Measurements from ENCODE around the gene PDX1.

PDX1 gene

DNA sequence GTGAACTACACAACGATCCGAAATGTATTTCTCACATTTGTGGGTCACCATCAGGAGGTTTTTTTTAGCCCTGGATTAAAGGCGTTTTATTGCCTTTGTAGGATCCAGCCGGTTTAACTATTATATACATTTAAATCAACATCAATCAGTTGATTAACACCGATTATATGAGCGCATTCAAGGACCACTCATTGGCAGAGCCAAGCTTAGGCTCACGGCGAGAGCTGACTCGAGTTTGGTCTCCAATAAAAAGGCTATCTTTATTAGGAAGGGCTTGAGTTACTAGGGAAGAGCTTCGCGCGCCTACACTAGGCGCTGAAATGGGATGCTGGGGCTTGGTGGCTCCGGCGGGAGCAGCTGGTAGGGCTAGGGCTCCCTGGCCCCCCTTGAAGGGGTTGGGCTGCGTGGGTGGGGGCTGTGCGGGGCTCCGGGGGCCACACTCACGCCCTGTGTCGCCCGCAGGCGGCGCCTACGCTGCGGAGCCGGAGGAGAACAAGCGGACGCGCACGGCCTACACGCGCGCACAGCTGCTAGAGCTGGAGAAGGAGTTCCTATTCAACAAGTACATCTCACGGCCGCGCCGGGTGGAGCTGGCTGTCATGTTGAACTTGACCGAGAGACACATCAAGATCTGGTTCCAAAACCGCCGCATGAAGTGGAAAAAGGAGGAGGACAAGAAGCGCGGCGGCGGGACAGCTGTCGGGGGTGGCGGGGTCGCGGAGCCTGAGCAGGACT, 4.2 kb downstream of the PDX1 start:
- H3K27me3 ChIP-seq (ENCODE audit: insufficient read depth, poor library complexity, severe bottlenecking), result peaks cover 96% of the 10 kb centered on the region
- TF ChIP-seq SPI1 (IDR thresholded peaks at IDR 0.05; ENCODE audit: borderline replicate concordance, low read depth) (no peak), REST (IDR thresholded peaks at IDR 0.05; ENCODE audit: insufficient replicate concordance, low read depth) (no peak), POLR2AphosphoS5 (IDR thresholded peaks at IDR 0.05; ENCODE audit: low read depth) (no peak), GABPA (IDR thresholded peaks at IDR 0.05; ENCODE audit: low read depth) (no peak), CTCF (IDR thresholded peaks at IDR 0.05; ENCODE audit: insufficient read depth, low read length) (no peak)
- no peak overlapping the region for H3K4me3 ChIP-seq (replicated peaks; ENCODE audit: insufficient read depth, low read length)

GRCh38 chr13:27924529-27925141, 4.8 kb downstream of the PDX1 start:
- TF ChIP-seq CTCF (IDR thresholded peaks at IDR 0.05; ENCODE audit: insufficient read depth, low read length) (no peak), POLR2AphosphoS5 (IDR thresholded peaks at IDR 0.05; ENCODE audit: low read depth) (no peak), SPI1 (IDR thresholded peaks at IDR 0.05; ENCODE audit: borderline replicate concordance, low read depth) (no peak), GABPA (IDR thresholded peaks at IDR 0.05; ENCODE audit: low read depth) (no peak), REST (IDR thresholded peaks at IDR 0.05; ENCODE audit: insufficient replicate concordance, low read depth) (no peak)
- Histone ChIP-seq H3K27me3 (ENCODE audit: insufficient read depth, poor library complexity, severe bottlenecking) (peaks cover 96% of the 10 kb centered on the region), H3K27ac (replicated peaks) (no peak overlapping the region), H3K4me3 (replicated peaks; ENCODE audit: insufficient read depth, low read length) (no peak overlapping the region)
- DNase-seq (ENCODE audit: low read depth in 1 of 2, low spot score in 1 of 2), result no peak

More for the DNA sequence above, 4.2 kb downstream of the PDX1 start:
- DNase-seq (ENCODE audit: low read depth in 1 of 2, low spot score in 1 of 2), result no peak
- H3K27ac ChIP-seq (replicated peaks), result no peak overlapping the region

DNA sequence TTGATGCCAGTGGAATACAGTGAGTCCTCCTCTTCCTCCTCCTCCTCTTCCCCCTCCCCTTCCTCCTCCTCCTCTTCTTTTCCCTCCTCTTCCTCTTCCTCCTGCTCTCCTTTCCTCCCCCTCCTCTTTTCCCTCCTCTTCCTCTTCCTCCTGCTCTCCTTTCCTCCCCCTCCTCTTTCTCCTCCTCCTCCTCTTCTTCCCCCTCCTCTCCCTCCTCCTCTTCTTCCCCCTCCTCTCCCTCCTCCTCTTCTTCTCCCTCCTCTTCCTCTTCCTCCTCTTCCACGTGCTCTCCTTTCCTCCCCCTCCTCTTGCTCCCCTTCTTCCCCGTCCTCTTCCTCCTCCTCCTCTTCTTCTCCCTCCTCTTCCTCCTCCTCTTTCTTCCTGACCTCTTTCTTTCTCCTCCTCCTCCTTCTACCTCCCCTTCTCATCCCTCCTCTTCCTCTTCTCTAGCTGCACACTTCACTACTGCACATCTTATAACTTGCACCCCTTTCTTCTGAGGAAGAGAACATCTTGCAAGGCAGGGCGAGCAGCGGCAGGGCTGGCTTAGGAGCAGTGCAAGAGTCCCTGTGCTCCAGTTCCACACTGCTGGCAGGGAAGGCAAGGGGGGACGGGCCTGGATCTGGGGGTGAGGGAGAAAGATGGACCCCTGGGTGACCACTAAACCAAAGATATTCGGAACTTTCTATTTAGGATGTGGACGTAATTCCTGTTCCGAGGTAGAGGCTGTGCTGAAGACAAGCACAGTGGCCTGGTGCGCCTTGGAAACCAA, 5.6 kb downstream of the PDX1 start:
- TF ChIP-seq GABPA (IDR thresholded peaks at IDR 0.05; ENCODE audit: low read depth) (no peak), REST (IDR thresholded peaks at IDR 0.05; ENCODE audit: insufficient replicate concordance, low read depth) (no peak), POLR2AphosphoS5 (IDR thresholded peaks at IDR 0.05; ENCODE audit: low read depth) (no peak), CTCF (IDR thresholded peaks at IDR 0.05; ENCODE audit: insufficient read depth, low read length) (no peak), SPI1 (IDR thresholded peaks at IDR 0.05; ENCODE audit: borderline replicate concordance, low read depth) (no peak)
- DNase-seq (ENCODE audit: low read depth in 1 of 2, low spot score in 1 of 2), result no peak
- no peak overlapping the region for H3K4me3 ChIP-seq (replicated peaks; ENCODE audit: insufficient read depth, low read length)
- peaks cover 98% of the 10 kb centered on the region for H3K27me3 ChIP-seq (ENCODE audit: insufficient read depth, poor library complexity, severe bottlenecking)
- no peak overlapping the region for H3K27ac ChIP-seq (replicated peaks)

Measured in HL-60 (cell line).